Mesenchymal stem cell (in vitro differentiated cells and primary cell): ENCODE results near the gene ATP2A3.

Experiments
- DNase-seq: peaks from one replicate; pipeline ENCODE4 v3.0.0-alpha.2; 2013
- H2AFZ ChIP-seq: one replicate; pipeline ENCODE4 v1.6.1; 2013; ENCODE audit warnings: low read depth, mild to moderate bottlenecking, control low read depth, inconsistent platforms, low read length, moderate library complexity
- H2AK5ac ChIP-seq: 2 replicates; pipeline ENCODE4 v1.6.1; 2013; ENCODE audit warnings: low read length, moderate library complexity, mild to moderate bottlenecking, inconsistent platforms; ENCODE audit not compliant: severe bottlenecking
- H2BK120ac ChIP-seq: one replicate; pipeline ENCODE4 v1.6.1; 2013; ENCODE audit warnings: low read depth, mild to moderate bottlenecking, inconsistent platforms, low read length, moderate library complexity
- H2BK12ac ChIP-seq, 2 experiments: one replicate each; pipeline ENCODE4 v1.6.1; 2013; ENCODE audit warnings: inconsistent platforms in 2 of 2, low read length in 2 of 2, mild to moderate bottlenecking in 2 of 2, moderate library complexity in 2 of 2, control low read depth in 1 of 2
- H2BK15ac ChIP-seq: one replicate; pipeline ENCODE4 v1.6.1; 2013; ENCODE audit warnings: mild to moderate bottlenecking, low read depth, inconsistent platforms; ENCODE audit not compliant: poor library complexity, severe bottlenecking
- H2BK5ac ChIP-seq: 2 replicates; pipeline ENCODE4 v1.6.1; 2013; ENCODE audit warnings: low read depth, mild to moderate bottlenecking, low read length, control low read depth, inconsistent platforms; ENCODE audit not compliant: poor library complexity, severe bottlenecking
- H3K14ac ChIP-seq, 2 experiments: one replicate each; pipeline ENCODE4 v1.6.1; 2013; ENCODE audit warnings: inconsistent platforms in 2 of 2, low read length in 2 of 2, control low read depth in 1 of 2, mild to moderate bottlenecking in 1 of 2, moderate library complexity in 1 of 2
- H3K18ac ChIP-seq, 2 experiments: one replicate each; pipeline ENCODE4 v1.6.1; 2013; ENCODE audit warnings: inconsistent platforms in 2 of 2, low read length in 2 of 2, control low read depth in 1 of 2, low read depth in 1 of 2, mild to moderate bottlenecking in 1 of 2
- H3K23ac ChIP-seq, 2 experiments: one replicate each; pipeline ENCODE4 v1.6.1; 2013; ENCODE audit warnings: inconsistent platforms in 2 of 2, low read length in 2 of 2, mild to moderate bottlenecking in 2 of 2, moderate library complexity in 2 of 2, control low read depth in 1 of 2
- H3K27ac ChIP-seq: 2 replicates; pipeline ENCODE4 v1.5.1; 2013; ENCODE audit warnings: mild to moderate bottlenecking, moderate library complexity, low read length, control low read depth, inconsistent platforms; ENCODE audit not compliant: poor library complexity, severe bottlenecking
- H3K27me3 ChIP-seq, 2 experiments: 2 replicates each; pipeline versions ENCODE4 v1.6.1 to v1.7.0; 2013; ENCODE audit warnings: low read length in 2 of 2, mild to moderate bottlenecking in 2 of 2, moderate library complexity in 2 of 2, control low read depth in 1 of 2, inconsistent platforms in 1 of 2; ENCODE audit not compliant: control insufficient read depth in 1 of 2, insufficient read depth in 1 of 2
- H3K36me3 ChIP-seq, 2 experiments: 2 replicates each; pipeline versions ENCODE4 v1.6.1 to v1.7.0; 2013; ENCODE audit warnings: low read length in 2 of 2, control low read depth in 1 of 2, inconsistent platforms in 1 of 2, low read depth in 1 of 2, mild to moderate bottlenecking in 1 of 2; ENCODE audit not compliant: insufficient read depth in 2 of 2, control insufficient read depth in 1 of 2
- H3K4ac ChIP-seq, 2 experiments: one replicate each; pipeline ENCODE4 v1.6.1; 2013; ENCODE audit warnings: inconsistent platforms in 2 of 2, low read length in 2 of 2, mild to moderate bottlenecking in 2 of 2, moderate library complexity in 2 of 2, control low read depth in 1 of 2, low read depth in 1 of 2
- H3K4me1 ChIP-seq: 2 replicates; pipeline ENCODE4 v1.6.1; 2013; ENCODE audit warnings: low read depth, low read length, control low read depth; ENCODE audit not compliant: control insufficient read depth, insufficient read depth
- H3K4me2 ChIP-seq: 2 replicates; pipeline ENCODE4 v1.6.1; 2013; ENCODE audit warnings: low read length, mild to moderate bottlenecking, inconsistent platforms; ENCODE audit not compliant: poor library complexity, severe bottlenecking
- H3K4me3 ChIP-seq, 2 experiments: 2 replicates each; pipeline versions ENCODE4 v1.5.1 to v1.7.0; 2013; ENCODE audit warnings: low read length in 2 of 2, mild to moderate bottlenecking in 2 of 2, control low read depth in 1 of 2, low read depth in 1 of 2; ENCODE audit not compliant: insufficient read depth in 1 of 2
- H3K79me1 ChIP-seq: replicated peaks from 2 replicates; pipeline ENCODE4 v1.6.1; 2013; ENCODE audit warnings: mild to moderate bottlenecking, control low read depth, low read length, inconsistent platforms; ENCODE audit not compliant: poor library complexity, severe bottlenecking
- H3K9ac ChIP-seq: 2 replicates; pipeline ENCODE4 v1.7.0; 2013; ENCODE audit warnings: mild to moderate bottlenecking, low read length, moderate library complexity
- H3K9me3 ChIP-seq: 2 replicates; pipeline ENCODE4 v1.7.0; 2013; ENCODE audit warnings: mild to moderate bottlenecking, low read length; ENCODE audit not compliant: control insufficient read depth
- H4K8ac ChIP-seq: one replicate; pipeline ENCODE4 v1.6.1; 2013; ENCODE audit warnings: inconsistent platforms, mild to moderate bottlenecking, low read length, moderate library complexity
- H4K91ac ChIP-seq: one replicate; pipeline ENCODE4 v1.6.1; 2013; ENCODE audit warnings: mild to moderate bottlenecking, low read length, inconsistent platforms
- WGBS: methylation state at CpG from one replicate; pipeline ENCODE4 v1.1.7; 2013; ENCODE audit warnings: mixed read lengths; 5-methylcytosine and 5-hydroxymethylcytosine counted together

Gene ATP2A3

GRCh38 chr17:3954086-3954485 is 10.2 kb downstream of the ATP2A3 start:
- Histone ChIP-seq H4K8ac (no peak overlapping the region), H3K4ac (no peak overlapping the region), H2BK15ac (no peak overlapping the region), H2BK12ac (no peak overlapping the region), H3K9ac (no peak overlapping the region), H2AFZ (no peak overlapping the region), H2BK5ac (no peak overlapping the region), H3K27me3 (peaks cover 0 to 10% of the 10 kb centered on the region in 2 experiments), H3K9me3 (no peaks in the 10 kb centered on the region), H2AK5ac (no peak overlapping the region), H2BK120ac (no peak overlapping the region), H3K4me2 (no peak overlapping the region), H3K18ac (no peak overlapping the region), H3K14ac (no peak overlapping the region), H3K23ac (no peak overlapping the region), H3K4me3 (no peak overlapping the region), H3K79me1 (no peaks in the 10 kb centered on the region), H3K27ac (no peak overlapping the region), H4K91ac (no peak overlapping the region), H3K4me1 (peaks cover 7% of the 10 kb centered on the region), H3K36me3 (no peaks in the 10 kb centered on the region)
- 96% methylated on average over 8 of the region's 10 CpGs for WGBS
- no peak for DNase-seq

DNA sequence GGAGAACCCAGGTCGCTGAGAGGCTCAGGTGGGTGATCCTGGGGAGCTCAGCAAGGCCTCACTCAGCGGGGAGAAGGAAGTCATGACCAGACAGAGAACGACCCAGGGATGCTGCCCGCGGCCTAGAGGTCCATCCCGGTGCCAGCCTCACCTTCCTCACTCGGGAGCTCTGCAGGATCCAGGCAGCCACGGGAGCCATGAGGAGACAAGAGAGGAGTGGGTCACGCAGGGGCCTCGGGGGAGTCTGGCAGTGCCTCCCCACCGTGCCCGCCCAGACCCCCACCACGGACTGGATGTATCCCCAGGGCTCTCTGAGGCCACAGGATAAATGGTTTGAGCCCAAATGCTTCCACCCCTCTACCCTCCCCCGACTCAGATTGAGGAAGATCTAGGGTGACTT is 10.7 kb downstream of the ATP2A3 start:
- peaks cover 6% of the 10 kb centered on the region for H3K4me1 ChIP-seq
- no peak overlapping the region for H3K4me2 ChIP-seq
- no peak overlapping the region for H4K8ac ChIP-seq
- no peak overlapping the region for H3K23ac ChIP-seq
- H4K91ac ChIP-seq: no peak overlapping the region
- H3K27me3 ChIP-seq: peaks cover 0 to 11% of the 10 kb centered on the region in 2 experiments
- no peak overlapping the region for H2BK5ac ChIP-seq
- H3K9ac ChIP-seq: no peak overlapping the region
- no peak overlapping the region for H2BK12ac ChIP-seq
- no peak overlapping the region for H2AFZ ChIP-seq
- H3K4me3 ChIP-seq: no peak overlapping the region
- H3K36me3 ChIP-seq: no peaks in the 10 kb centered on the region
- no peak overlapping the region for H2BK15ac ChIP-seq
- H3K18ac ChIP-seq: no peak overlapping the region
- H3K27ac ChIP-seq: no peak overlapping the region
- no peak overlapping the region for H3K4ac ChIP-seq
- no peaks in the 10 kb centered on the region for H3K79me1 ChIP-seq
- H3K14ac ChIP-seq: no peak overlapping the region
- no peak overlapping the region for H2BK120ac ChIP-seq
- no peaks in the 10 kb centered on the region for H3K9me3 ChIP-seq
- no peak for DNase-seq
- 90% methylated on average over 14 of the region's 14 CpGs for WGBS
- no peak overlapping the region for H2AK5ac ChIP-seq

- Histone ChIP-seq H3K4me3 (no peak overlapping the region), H3K4me1 (peaks cover 8% of the 10 kb centered on the region), H2BK120ac (no peak overlapping the region), H2AK5ac (no peak overlapping the region), H4K91ac (peak overlapping the region; percentile 20), H3K79me1 (no peaks in the 10 kb centered on the region), H3K18ac (no peak overlapping the region), H4K8ac (no peak overlapping the region), H3K9ac (no peak overlapping the region), H2BK5ac (no peak overlapping the region), H3K9me3 (no peaks in the 10 kb centered on the region), H3K14ac (no peak overlapping the region), H3K36me3 (no peaks in the 10 kb centered on the region), H2BK12ac (no peak overlapping the region), H2AFZ (no peak overlapping the region), H3K27me3 (peaks cover 0 to 11% of the 10 kb centered on the region in 2 experiments), H3K4me2 (no peak overlapping the region), H3K23ac (no peak overlapping the region), H3K4ac (no peak overlapping the region), H3K27ac (no peak overlapping the region), H2BK15ac (no peak overlapping the region)
- 95% methylated on average over 14 of the region's 14 CpGs for WGBS
- no peak for DNase-seq
Observed at GRCh38 chr17:3952186-3952585, 12.1 kb downstream of the ATP2A3 start.

DNA sequence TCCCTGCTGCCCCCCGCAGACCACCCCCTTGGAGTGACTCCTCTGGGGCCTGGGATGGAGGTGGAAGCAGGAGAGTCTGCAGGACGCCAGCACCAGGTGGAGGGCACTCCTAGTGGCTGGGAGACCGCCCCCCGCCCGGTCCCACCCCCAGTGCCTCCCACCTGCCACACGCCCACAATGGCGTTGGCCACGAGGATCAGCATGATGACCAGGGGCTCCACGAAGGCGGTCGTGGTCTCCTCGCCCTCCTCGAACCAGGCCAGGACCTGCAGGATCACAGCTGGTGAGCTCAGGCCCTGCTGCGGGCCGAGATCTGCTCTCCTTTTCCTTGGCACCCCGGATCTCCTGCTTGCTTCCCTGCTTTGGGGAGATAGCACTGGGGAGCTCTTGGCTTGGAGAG is 12.8 kb downstream of the ATP2A3 start:
- no peaks in the 10 kb centered on the region for H3K36me3 ChIP-seq
- peaks cover 0 to 11% of the 10 kb centered on the region in 2 experiments for H3K27me3 ChIP-seq
- no peak overlapping the region for H3K4me2 ChIP-seq
- no peaks in the 10 kb centered on the region for H3K9me3 ChIP-seq
- H2AFZ ChIP-seq: no peak overlapping the region
- H3K14ac ChIP-seq: no peak overlapping the region
- no peak overlapping the region for H3K23ac ChIP-seq
- no peak overlapping the region for H3K18ac ChIP-seq
- no peak overlapping the region for H3K27ac ChIP-seq
- no peak overlapping the region for H3K4ac ChIP-seq
- H3K79me1 ChIP-seq: no peaks in the 10 kb centered on the region
- no peak overlapping the region for H2AK5ac ChIP-seq
- DNase-seq: no peak
- no peak overlapping the region for H2BK12ac ChIP-seq
- no peak overlapping the region for H2BK120ac ChIP-seq
- 93% methylated on average over 15 of the region's 16 CpGs for WGBS
- H4K91ac ChIP-seq: no peak overlapping the region
- no peak overlapping the region for H3K9ac ChIP-seq
- no peak overlapping the region for H2BK15ac ChIP-seq
- H2BK5ac ChIP-seq: no peak overlapping the region
- H4K8ac ChIP-seq: no peak overlapping the region
- peaks cover 8% of the 10 kb centered on the region for H3K4me1 ChIP-seq
- no peak overlapping the region for H3K4me3 ChIP-seq
